Esophagus squamous epithelium (tissue), 4 donors: ENCODE data around the gene APLF.

ENCODE experiments used
- POLR2A ChIP-seq, 4 donors: fragments of 450-650 bp; IDR thresholded peaks; one replicate each; pipeline ENCODE4 v1.6.1; 2017; ENCODE audit warnings: antibody characterized with exemption in 4 of 4, mild to moderate bottlenecking in 4 of 4, moderate library complexity in 3 of 4
- TF ChIP-seq, protein P1 (sequence below), 6 experiments: fragments of 450-650 bp in 4 of 6; fragments of 200-600 bp in 2 of 6; sonication (generic) in 2 of 6; IDR thresholded peaks; one replicate each; pipeline ENCODE4 v1.5.1; 2016 to 2019; ENCODE audit warnings: antibody characterized with exemption in 6 of 6, mild to moderate bottlenecking in 4 of 6, moderate library complexity in 4 of 6

- TF ChIP-seq POLR2A (IDR thresholded peaks at IDR 0.05), result no peak
- TF ChIP-seq, protein P1, sequence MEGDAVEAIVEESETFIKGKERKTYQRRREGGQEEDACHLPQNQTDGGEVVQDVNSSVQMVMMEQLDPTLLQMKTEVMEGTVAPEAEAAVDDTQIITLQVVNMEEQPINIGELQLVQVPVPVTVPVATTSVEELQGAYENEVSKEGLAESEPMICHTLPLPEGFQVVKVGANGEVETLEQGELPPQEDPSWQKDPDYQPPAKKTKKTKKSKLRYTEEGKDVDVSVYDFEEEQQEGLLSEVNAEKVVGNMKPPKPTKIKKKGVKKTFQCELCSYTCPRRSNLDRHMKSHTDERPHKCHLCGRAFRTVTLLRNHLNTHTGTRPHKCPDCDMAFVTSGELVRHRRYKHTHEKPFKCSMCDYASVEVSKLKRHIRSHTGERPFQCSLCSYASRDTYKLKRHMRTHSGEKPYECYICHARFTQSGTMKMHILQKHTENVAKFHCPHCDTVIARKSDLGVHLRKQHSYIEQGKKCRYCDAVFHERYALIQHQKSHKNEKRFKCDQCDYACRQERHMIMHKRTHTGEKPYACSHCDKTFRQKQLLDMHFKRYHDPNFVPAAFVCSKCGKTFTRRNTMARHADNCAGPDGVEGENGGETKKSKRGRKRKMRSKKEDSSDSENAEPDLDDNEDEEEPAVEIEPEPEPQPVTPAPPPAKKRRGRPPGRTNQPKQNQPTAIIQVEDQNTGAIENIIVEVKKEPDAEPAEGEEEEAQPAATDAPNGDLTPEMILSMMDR (IDR thresholded peaks at IDR 0.05), result no peak
Measured at GRCh38 chr2:68537809-68538208, 70.4 kb downstream of the APLF start.
